ENCODE measurements around the gene NFIA. TPM values are rescaled to one million over a fixed set of nuclear protein-coding genes. Genes with fewer than 3 reads are reported as not detected.
A peak's percentile ranks its signal among the peaks of the same experiment; 100 is the strongest.

Gene NFIA
- total RNA-seq, 4 donors from 2014 or later: 27.9 to 79.9 (median 36.7) TPM

- Histone ChIP-seq H3K9me3 (no peaks in the 10 kb centered on the region), H3K27me3 (no peaks in the 10 kb centered on the region), H3K36me3 (no peaks in the 10 kb centered on the region), H3K4me1 (peaks cover 9 to 59% (median 18%) of the 10 kb centered on the region in 3 donors), H3K4me3 (no peak overlapping the region), H3K27ac (peak overlapping the region in 1 of 4 donors; percentile 65)
- WGBS, 2 donors: 83 to 91% methylated on average over 7 of the region's 7 CpGs
- no peak for DNase-seq
- TF ChIP-seq CTCF (IDR thresholded peaks at IDR 0.05) (no peak), POLR2A (IDR thresholded peaks at IDR 0.05) (no peak)
- intact Hi-C loops (cut with DNase I): no loop called here
Measured at GRCh38 chr1:61245696-61246400, 163.5 kb downstream of the NFIA start.

DNA sequence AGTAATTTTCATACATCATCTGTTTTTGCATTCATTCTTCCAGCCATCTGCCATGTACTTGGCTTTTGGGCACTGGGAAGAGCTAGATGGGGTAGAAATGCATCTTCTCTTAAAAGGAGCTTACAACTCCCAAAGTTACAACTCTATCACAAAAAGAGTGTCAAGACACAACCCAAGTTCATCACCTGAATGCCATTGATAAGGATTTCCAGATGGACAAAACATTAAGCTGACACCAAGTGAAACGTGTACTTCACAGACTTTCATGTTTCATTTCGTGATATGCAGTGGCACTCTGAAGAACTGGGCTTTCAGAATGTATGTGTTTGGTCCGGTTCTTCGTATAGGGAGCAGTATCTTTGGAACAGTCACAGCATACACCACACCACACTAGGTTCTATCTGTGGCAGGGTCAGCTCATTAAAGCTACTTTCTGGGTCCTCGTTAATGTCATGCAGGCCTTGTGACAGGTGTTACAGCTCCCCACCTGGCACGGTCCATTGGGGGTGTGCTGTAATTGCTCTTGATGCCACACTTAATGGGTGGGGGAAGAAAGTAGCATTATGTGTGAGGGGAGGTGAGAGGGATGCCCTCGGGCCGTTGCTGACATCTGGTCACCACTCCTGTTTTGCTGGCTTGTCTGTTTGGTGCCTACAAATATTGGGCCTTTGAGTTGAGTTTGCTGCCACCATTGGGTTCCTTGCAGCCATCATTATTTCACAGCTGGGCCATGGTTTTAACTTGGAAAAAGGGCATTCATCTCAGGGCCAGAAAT lies 164.9 kb downstream of the NFIA start:
- no peak overlapping the region for H3K4me3 ChIP-seq
- TF ChIP-seq CTCF (IDR thresholded peaks at IDR 0.05): no peak
- no peak for TF ChIP-seq POLR2A (IDR thresholded peaks at IDR 0.05)
- H3K4me1 ChIP-seq: peaks cover 5 to 48% (median 13%) of the 10 kb centered on the region in 3 donors
- no peak for DNase-seq
- no peaks in the 10 kb centered on the region for H3K9me3 ChIP-seq
- intact Hi-C loops (cut with DNase I): no loop called here
- H3K36me3 ChIP-seq: no peaks in the 10 kb centered on the region
- 78 to 94% methylated on average over 6 to 8 of the region's 8 CpGs for WGBS, 2 donors
- no peak overlapping the region for H3K27ac ChIP-seq
- no peaks in the 10 kb centered on the region for H3K27me3 ChIP-seq

GRCh38 chr1:61247881-61248752 lies 165.8 kb downstream of the NFIA start:
- H3K9me3 ChIP-seq: no peaks in the 10 kb centered on the region
- no peak overlapping the region for H3K27ac ChIP-seq
- TF ChIP-seq POLR2A (IDR thresholded peaks at IDR 0.05): no peak
- no peak for TF ChIP-seq CTCF (IDR thresholded peaks at IDR 0.05)
- DNase-seq: no peak
- intact Hi-C loops (cut with DNase I): no loop called here
- no peaks in the 10 kb centered on the region for H3K27me3 ChIP-seq
- H3K36me3 ChIP-seq: no peaks in the 10 kb centered on the region
- H3K4me3 ChIP-seq: no peak overlapping the region
- H3K4me1 ChIP-seq: peaks cover 4 to 44% (median 9%) of the 10 kb centered on the region in 3 donors
- WGBS, 2 donors: 57 to 60% methylated on average over 6 of the region's 6 CpGs

GRCh38 chr1:61250933-61251332 lies 168.6 kb downstream of the NFIA start:
- intact Hi-C loops (cut with DNase I): no loop called here
- WGBS, 2 donors: 75 to 89% methylated on average over 5 of the region's 5 CpGs
- Histone ChIP-seq H3K9me3 (no peaks in the 10 kb centered on the region), H3K4me3 (no peak overlapping the region), H3K27ac (no peak overlapping the region), H3K4me1 (peaks cover 15 to 48% (median 28%) of the 10 kb centered on the region in 3 donors), H3K36me3 (no peaks in the 10 kb centered on the region), H3K27me3 (no peaks in the 10 kb centered on the region)
- no peak for TF ChIP-seq POLR2A (IDR thresholded peaks at IDR 0.05)
- no peak for DNase-seq

GRCh38 chr1:61253059-61253735 lies 170.8 kb downstream of the NFIA start:
- intact Hi-C loops (cut with DNase I): no loop called here
- peaks cover 15 to 46% (median 29%) of the 10 kb centered on the region in 3 donors for H3K4me1 ChIP-seq
- H3K27ac ChIP-seq: peak overlapping the region in 3 of 4 donors; percentile 57 to 83 (median 83)
- no peak overlapping the region for H3K4me3 ChIP-seq
- H3K36me3 ChIP-seq: no peaks in the 10 kb centered on the region
- no peak for DNase-seq
- H3K27me3 ChIP-seq: no peaks in the 10 kb centered on the region
- 85 to 95% methylated on average over 2 of the region's 2 CpGs for WGBS, 2 donors
- no peaks in the 10 kb centered on the region for H3K9me3 ChIP-seq
- no peak for TF ChIP-seq CTCF (IDR thresholded peaks at IDR 0.05)
- no peak for TF ChIP-seq POLR2A (IDR thresholded peaks at IDR 0.05)

Data from esophagus squamous epithelium (tissue), 5 donors.